CD14-positive monocyte (primary cell): ENCODE measurements around the gene SPTBN2. TPM values are rescaled to one million over a fixed set of nuclear protein-coding genes. Genes with fewer than 3 reads are reported as not detected.

Experiments used
- DNase-seq, 3 donors: peaks; one replicate each; pipeline ENCODE4 v3.0.0-alpha.2; 2011 to 2022
- H2AFZ ChIP-seq: 2 replicates; pipeline ENCODE4 v1.6.0; 2012; ENCODE audit warnings: mild to moderate bottlenecking, low read depth, low read length, inconsistent platforms; ENCODE audit not compliant: insufficient read depth, poor library complexity, severe bottlenecking
- H3K27ac ChIP-seq, 2 donors: 1 replicate in 1 of 2; 2 replicates in 1 of 2; pipeline ENCODE4 v1.5.1; 2012 to 2013; ENCODE audit warnings: low read length in 2 of 2, control low read depth in 1 of 2, inconsistent platforms in 1 of 2, low read depth in 1 of 2, mild to moderate bottlenecking in 1 of 2
- H3K27me3 ChIP-seq, 2 donors: one replicate each; pipeline versions ENCODE4 v1.6.0 to v1.6.1; 2011 to 2013; ENCODE audit warnings: low read length in 2 of 2; ENCODE audit not compliant: control insufficient read depth in 2 of 2, insufficient read depth in 2 of 2
- H3K36me3 ChIP-seq, 2 donors: replicated peaks in 1 of 2; 1 replicate in 1 of 2; 2 replicates in 1 of 2; pipeline versions ENCODE4 v1.5.1 to v1.6.1; 2012 to 2013; ENCODE audit warnings: low read length in 2 of 2, control low read depth in 1 of 2, inconsistent platforms in 1 of 2, mild to moderate bottlenecking in 1 of 2; ENCODE audit not compliant: insufficient read depth in 2 of 2, control insufficient read depth in 1 of 2
- H3K4me1 ChIP-seq, 2 donors: 1 replicate in 1 of 2; 2 replicates in 1 of 2; pipeline versions ENCODE4 v1.5.1 to v1.6.1; 2012 to 2013; ENCODE audit warnings: low read length in 2 of 2, control low read depth in 1 of 2, inconsistent platforms in 1 of 2, mild to moderate bottlenecking in 1 of 2, moderate library complexity in 1 of 2; ENCODE audit not compliant: insufficient read depth in 2 of 2, control insufficient read depth in 1 of 2
- H3K4me2 ChIP-seq: replicated peaks from 2 replicates; pipeline ENCODE3; 2012; ENCODE audit warnings: low read length, moderate library complexity, mild to moderate bottlenecking; ENCODE audit not compliant: poor library complexity, severe bottlenecking; ENCODE audit errors: extremely low read depth
- H3K4me3 ChIP-seq, 3 experiments: fragments of 200-600 bp in 1 of 3; sonication (generic) in 1 of 3; replicated peaks in 1 of 3; 1 replicate in 2 of 3; 2 replicates in 1 of 3; pipeline ENCODE4 v1.5.1; 2011 to 2013; ENCODE audit warnings: low read length in 3 of 3, mild to moderate bottlenecking in 3 of 3, control low read depth in 2 of 3, low read depth in 2 of 3, inconsistent platforms in 1 of 3, moderate library complexity in 1 of 3
- H3K79me2 ChIP-seq: 2 replicates; pipeline ENCODE4 v1.6.0; 2012; ENCODE audit warnings: mild to moderate bottlenecking, control low read depth, inconsistent platforms, low read length, moderate library complexity; ENCODE audit not compliant: insufficient read depth
- H3K9ac ChIP-seq: 2 replicates; pipeline ENCODE4 v1.6.0; 2017; ENCODE audit warnings: low read length, mild to moderate bottlenecking; ENCODE audit not compliant: insufficient read depth, poor library complexity, severe bottlenecking
- H3K9me3 ChIP-seq, 2 donors: replicated peaks in 1 of 2; 1 replicate in 1 of 2; 2 replicates in 1 of 2; pipeline versions ENCODE4 v1.5.1 to v1.6.1; 2012 to 2013; ENCODE audit warnings: low read length in 2 of 2, control low read depth in 1 of 2; ENCODE audit not compliant: control insufficient read depth in 1 of 2, insufficient read depth in 1 of 2
- H4K20me1 ChIP-seq: 2 replicates; pipeline ENCODE4 v1.6.0; 2012; ENCODE audit warnings: mild to moderate bottlenecking, low read length, control low read depth, moderate library complexity; ENCODE audit not compliant: insufficient read depth
- H3K27ac Mint-ChIP-seq, 7 donors: one replicate each; pipeline ENCODE4 v1.8.0; 2020; ENCODE audit warnings: mild to moderate bottlenecking in 7 of 7, mixed read lengths in 7 of 7, moderate library complexity in 6 of 7, inconsistent platforms in 2 of 7
- H3K27me3 Mint-ChIP-seq, 3 donors: one replicate each; pipeline ENCODE4 v1.8.0; 2021 to 2022; ENCODE audit warnings: low read depth in 3 of 3, mild to moderate bottlenecking in 3 of 3, mixed read lengths in 3 of 3, moderate library complexity in 3 of 3, inconsistent platforms in 1 of 3
- H3K36me3 Mint-ChIP-seq, 2 donors: one replicate each; pipeline ENCODE4 v1.8.0; 2020; ENCODE audit warnings: mixed read lengths in 2 of 2, inconsistent platforms in 1 of 2, mild to moderate bottlenecking in 1 of 2
- H3K4me1 Mint-ChIP-seq: one replicate; pipeline ENCODE4 v1.8.0; 2020; ENCODE audit warnings: mild to moderate bottlenecking, mixed read lengths
- H3K4me3 Mint-ChIP-seq, 2 donors: one replicate each; pipeline ENCODE4 v1.8.0; 2020; ENCODE audit warnings: mild to moderate bottlenecking in 2 of 2, mixed read lengths in 2 of 2, moderate library complexity in 1 of 2
- H3K9me3 Mint-ChIP-seq, 7 donors: one replicate each; pipeline ENCODE4 v1.8.0; 2020 to 2022; ENCODE audit warnings: mixed read lengths in 7 of 7, mild to moderate bottlenecking in 6 of 7, moderate library complexity in 6 of 7, inconsistent platforms in 2 of 7
- WGBS: methylation state at CpG from one replicate; pipeline ENCODE4 v1.1.5; 2013; ENCODE audit warnings: missing lambda C conversion rate; ENCODE audit not compliant: insufficient coverage; 5-methylcytosine and 5-hydroxymethylcytosine counted together
- intact Hi-C, 2 donors: fragments of 100-400 bp; cut with micrococcal nuclease; formaldehyde crosslinking; loops; one replicate each; pipeline versions ENCODE4 v1.15.0 to v1.15.1; 2023
- polyA plus RNA-seq, 3 donors: library from polyadenylated mRNA; depleted of rRNA in 1 of 3; unstranded in 2 of 3; stranded (reverse) in 1 of 3; fragments of 300-500 nt in 2 of 3; fragments of >200 nt in 1 of 3; fragmentation: Illumina TruSeq in 2 of 3; gene quantifications; 1 replicate in 2 of 3; 2 replicates in 1 of 3; pipeline ENCODE4 v1.2.3, GENCODE V29; 2012 to 2021
- TF ChIP-seq, protein P1 (sequence below): fragments of 200-600 bp; IDR thresholded peaks from one replicate; pipeline ENCODE4 v1.8.0; 2022; ENCODE audit warnings: antibody characterized with exemption, mild to moderate bottlenecking

Gene SPTBN2
- polyA plus RNA-seq, 3 donors = not detected

GRCh38 chr11:66747480-66747879 lies 18.5 kb upstream of the SPTBN2 start:
- H3K36me3 Mint-ChIP-seq = no peaks in the 10 kb centered on the region
- peaks cover 10 to 36% (median 13%) of the 10 kb centered on the region in 3 donors for H3K27me3 Mint-ChIP-seq
- H3K4me1 Mint-ChIP-seq = peaks cover 8% of the 10 kb centered on the region
- Histone ChIP-seq H3K79me2 (no peaks in the 10 kb centered on the region), H3K9me3 (no peaks in the 10 kb centered on the region), H2AFZ (no peak overlapping the region), H3K4me1 (peaks cover 14 to 18% of the 10 kb centered on the region in 2 donors), H3K36me3 (no peaks in the 10 kb centered on the region), H3K27ac (no peak overlapping the region), H4K20me1 (no peaks in the 10 kb centered on the region), H3K4me2 (no peak overlapping the region), H3K9ac (no peak overlapping the region), H3K4me3 (no peak overlapping the region), H3K27me3 (peaks cover 0 to 7% of the 10 kb centered on the region in 2 donors)
- peaks cover 0 to 8% (median 1%) of the 10 kb centered on the region in 7 donors for H3K9me3 Mint-ChIP-seq
- H3K27ac Mint-ChIP-seq = no peak overlapping the region
- H3K4me3 Mint-ChIP-seq = no peak overlapping the region
- no peak for DNase-seq
- 90% methylated on average over 4 of the region's 7 CpGs for WGBS
- intact Hi-C loops = no loop called here
- TF ChIP-seq, protein P1, sequence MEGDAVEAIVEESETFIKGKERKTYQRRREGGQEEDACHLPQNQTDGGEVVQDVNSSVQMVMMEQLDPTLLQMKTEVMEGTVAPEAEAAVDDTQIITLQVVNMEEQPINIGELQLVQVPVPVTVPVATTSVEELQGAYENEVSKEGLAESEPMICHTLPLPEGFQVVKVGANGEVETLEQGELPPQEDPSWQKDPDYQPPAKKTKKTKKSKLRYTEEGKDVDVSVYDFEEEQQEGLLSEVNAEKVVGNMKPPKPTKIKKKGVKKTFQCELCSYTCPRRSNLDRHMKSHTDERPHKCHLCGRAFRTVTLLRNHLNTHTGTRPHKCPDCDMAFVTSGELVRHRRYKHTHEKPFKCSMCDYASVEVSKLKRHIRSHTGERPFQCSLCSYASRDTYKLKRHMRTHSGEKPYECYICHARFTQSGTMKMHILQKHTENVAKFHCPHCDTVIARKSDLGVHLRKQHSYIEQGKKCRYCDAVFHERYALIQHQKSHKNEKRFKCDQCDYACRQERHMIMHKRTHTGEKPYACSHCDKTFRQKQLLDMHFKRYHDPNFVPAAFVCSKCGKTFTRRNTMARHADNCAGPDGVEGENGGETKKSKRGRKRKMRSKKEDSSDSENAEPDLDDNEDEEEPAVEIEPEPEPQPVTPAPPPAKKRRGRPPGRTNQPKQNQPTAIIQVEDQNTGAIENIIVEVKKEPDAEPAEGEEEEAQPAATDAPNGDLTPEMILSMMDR = no peak

GRCh38 chr11:66745356-66746235 lies 16.6 kb upstream of the SPTBN2 start:
- H4K20me1 ChIP-seq = no peaks in the 10 kb centered on the region
- DNase-seq = no peak
- H3K4me2 ChIP-seq = peak overlapping the region; percentile 96
- H3K36me3 Mint-ChIP-seq = peaks cover 0 to 2% of the 10 kb centered on the region in 2 donors
- H3K4me3 Mint-ChIP-seq = peak overlapping the region; percentile 89 to 99
- intact Hi-C loops = no loop called here
- peaks cover 0 to 7% of the 10 kb centered on the region in 2 donors for H3K27me3 ChIP-seq
- H2AFZ ChIP-seq = peak overlapping the region; percentile 100
- H3K27ac Mint-ChIP-seq = no peak overlapping the region
- TF ChIP-seq, protein P1 = no peak
- peaks cover 14 to 18% of the 10 kb centered on the region in 2 donors for H3K4me1 ChIP-seq
- WGBS = 60% methylated on average over 25 of the region's 45 CpGs
- H3K9me3 Mint-ChIP-seq = peaks cover 8 to 26% (median 18%) of the 10 kb centered on the region in 7 donors
- H3K9ac ChIP-seq = no peak overlapping the region
- H3K27me3 Mint-ChIP-seq = peaks cover 9 to 35% (median 16%) of the 10 kb centered on the region in 3 donors
- peaks cover 8% of the 10 kb centered on the region for H3K4me1 Mint-ChIP-seq
- H3K36me3 ChIP-seq = no peaks in the 10 kb centered on the region
- peak overlapping the region; percentile 41 to 87 (median 84) for H3K4me3 ChIP-seq
- no peaks in the 10 kb centered on the region for H3K79me2 ChIP-seq
- peaks cover 14 to 16% of the 10 kb centered on the region in 2 donors for H3K9me3 ChIP-seq
- H3K27ac ChIP-seq = no peak overlapping the region
